Measurements from ENCODE around the gene AQP2.
"Not testable (repeated sequence)": the region's sequence is repeated elsewhere in the genome, so short reads cannot be mapped to it uniquely, and the experiment has no call there.

AQP2 gene

DNA sequence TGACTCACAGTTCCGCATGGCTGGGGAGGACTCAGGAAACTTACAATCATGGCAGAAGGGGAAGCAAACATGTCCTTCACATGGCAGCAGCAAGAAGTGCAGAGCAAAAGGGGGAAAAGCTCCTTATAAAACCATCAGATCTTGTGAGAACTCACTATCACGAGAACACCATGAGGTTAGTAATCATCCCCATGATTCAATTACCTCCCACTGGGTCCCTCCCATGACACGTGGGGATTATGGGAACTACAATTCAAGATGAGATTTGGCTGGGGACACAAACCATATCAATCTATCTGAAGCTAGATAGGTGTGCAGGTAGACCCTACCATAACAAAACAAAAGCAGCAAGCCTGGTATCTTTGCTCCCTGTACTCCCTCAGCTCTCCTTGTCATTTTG, 35.9 kb downstream of the AQP2 start:
- H3K9ac ChIP-seq (ENCODE audit: low read depth, low read length); H3K9me3 ChIP-seq (ENCODE audit: insufficient read depth, low read depth, low read length); H3K27me3 ChIP-seq (ENCODE audit: insufficient read depth, low read length); H3K4me1 ChIP-seq (ENCODE audit: insufficient read depth, low read length); H3K4me3 ChIP-seq (ENCODE audit: low read length); H3K27ac ChIP-seq (ENCODE audit: low read depth, low read length): not testable (repeated sequence)
- peaks cover 41% of the 10 kb centered on the region for H3K36me3 ChIP-seq (ENCODE audit: insufficient read depth, low read length)
- 86% methylated on average over 3 of the region's 3 CpGs for WGBS

DNA sequence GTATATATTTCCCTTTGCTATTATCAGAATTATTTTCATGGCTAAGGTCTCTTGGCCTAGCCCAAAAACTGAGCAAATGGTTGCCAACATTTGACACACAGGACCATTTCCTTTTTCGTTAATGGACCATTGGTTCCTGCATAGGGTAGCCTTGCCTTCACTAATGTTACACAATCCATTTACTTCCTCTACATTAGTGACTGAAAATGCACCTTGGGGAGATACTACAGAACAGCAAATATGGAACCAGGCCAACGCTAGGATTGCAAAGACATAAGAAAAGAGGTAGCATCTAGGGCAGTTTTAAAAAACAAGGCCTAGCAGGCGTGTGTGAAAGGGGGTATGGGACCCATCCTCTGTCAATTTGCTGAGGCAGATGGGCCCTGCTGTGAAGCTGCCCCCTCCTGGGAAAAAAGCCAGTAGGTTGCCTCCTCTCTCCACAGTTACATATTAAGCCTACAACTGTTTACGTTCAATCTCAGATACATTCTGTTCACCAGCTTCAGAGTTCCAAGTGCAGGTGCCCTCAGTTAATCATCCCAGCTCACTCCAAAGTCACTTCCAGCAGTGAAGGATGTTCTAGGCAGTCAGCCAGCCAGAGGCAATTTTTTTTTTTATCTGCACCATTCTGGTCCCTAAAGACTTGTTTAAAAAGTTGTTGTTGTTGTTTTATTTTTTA, 37.2 kb downstream of the AQP2 start:
- Histone ChIP-seq H3K27ac (ENCODE audit: low read depth, low read length) (no peak overlapping the region), H3K9ac (ENCODE audit: low read depth, low read length) (no peak overlapping the region), H3K4me3 (ENCODE audit: low read length) (no peak overlapping the region), H3K27me3 (ENCODE audit: insufficient read depth, low read length) (no peaks in the 10 kb centered on the region), H3K36me3 (ENCODE audit: insufficient read depth, low read length) (peaks cover 54% of the 10 kb centered on the region), H3K4me1 (ENCODE audit: insufficient read depth, low read length) (no peaks in the 10 kb centered on the region; the same call in 1 of the 2 replicates), H3K9me3 (ENCODE audit: insufficient read depth, low read depth, low read length) (no peaks in the 10 kb centered on the region)
- WGBS, result 87% methylated on average over 4 of the region's 4 CpGs

DNA sequence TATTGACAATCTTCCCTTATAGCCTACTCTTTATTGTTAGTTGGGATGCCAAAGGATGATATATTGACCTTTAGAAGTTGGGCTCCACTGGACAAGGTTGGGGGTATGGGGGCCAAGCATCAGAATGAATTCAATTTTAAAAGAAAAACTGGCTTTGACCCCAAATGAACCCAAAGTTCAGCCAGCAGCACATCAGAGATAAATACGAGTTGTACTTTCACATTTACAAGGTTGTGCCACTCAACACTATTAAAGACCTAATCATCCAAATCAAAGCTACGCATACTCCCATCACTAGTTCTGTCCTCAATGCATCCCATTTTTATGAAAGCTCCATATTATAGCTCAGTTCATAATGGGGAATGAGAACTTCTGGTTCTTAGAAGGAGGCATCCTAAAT, 38.9 kb downstream of the AQP2 start:
- H3K27me3 ChIP-seq (ENCODE audit: insufficient read depth, low read length); H3K4me3 ChIP-seq (ENCODE audit: low read length); H3K9me3 ChIP-seq (ENCODE audit: insufficient read depth, low read depth, low read length); H3K4me1 ChIP-seq (ENCODE audit: insufficient read depth, low read length); H3K27ac ChIP-seq (ENCODE audit: low read depth, low read length); H3K9ac ChIP-seq (ENCODE audit: low read depth, low read length): not testable (repeated sequence)
- H3K36me3 ChIP-seq (ENCODE audit: insufficient read depth, low read length), result peaks cover 70% of the 10 kb centered on the region
- 92% methylated on average over 1 of the region's 2 CpGs for WGBS

GRCh38 chr12:49990273-49990672, 39.7 kb downstream of the AQP2 start:
- H3K9ac ChIP-seq (ENCODE audit: low read depth, low read length), result no peak overlapping the region
- no peaks in the 10 kb centered on the region for H3K9me3 ChIP-seq (ENCODE audit: insufficient read depth, low read depth, low read length)
- H3K36me3 ChIP-seq (ENCODE audit: insufficient read depth, low read length), result peaks cover 78% of the 10 kb centered on the region
- H3K4me1 ChIP-seq (ENCODE audit: insufficient read depth, low read length), result no peaks in the 10 kb centered on the region
- H3K27me3 ChIP-seq (ENCODE audit: insufficient read depth, low read length), result no peaks in the 10 kb centered on the region
- no peak overlapping the region for H3K4me3 ChIP-seq (ENCODE audit: low read length)
- 93% methylated on average over 3 of the region's 4 CpGs for WGBS
- H3K27ac ChIP-seq (ENCODE audit: low read depth, low read length), result no peak overlapping the region

GRCh38 chr12:49998453-49998852, 47.9 kb downstream of the AQP2 start:
- Histone ChIP-seq H3K27ac (ENCODE audit: low read depth, low read length) (no peak overlapping the region), H3K9ac (ENCODE audit: low read depth, low read length) (no peak overlapping the region), H3K27me3 (ENCODE audit: insufficient read depth, low read length) (no peaks in the 10 kb centered on the region), H3K4me1 (ENCODE audit: insufficient read depth, low read length) (no peaks in the 10 kb centered on the region), H3K4me3 (ENCODE audit: low read length) (no peak overlapping the region), H3K9me3 (ENCODE audit: insufficient read depth, low read depth, low read length) (no peaks in the 10 kb centered on the region), H3K36me3 (ENCODE audit: insufficient read depth, low read length) (peaks cover 91% of the 10 kb centered on the region)
- 100% methylated on average over 2 of the region's 2 CpGs for WGBS

DNA sequence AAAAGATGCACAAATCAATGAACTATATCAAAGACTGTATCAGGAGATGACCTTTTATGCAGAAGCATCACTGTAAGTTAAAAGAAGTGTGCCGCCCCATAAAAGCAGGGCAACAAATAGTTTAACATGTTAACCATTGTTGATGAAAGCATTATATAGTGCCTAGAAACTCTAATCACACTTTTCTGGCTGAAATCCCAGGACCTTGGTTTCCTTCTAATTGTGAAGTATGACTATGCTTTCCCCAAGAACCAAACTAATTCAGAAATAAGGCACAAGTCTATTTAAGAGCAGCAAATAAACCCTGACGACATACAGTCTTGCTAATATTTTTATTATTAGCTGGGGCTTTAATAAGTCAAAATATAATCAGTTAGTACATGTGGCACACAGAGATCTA, 53.1 kb downstream of the AQP2 start:
- WGBS, result 100% methylated on average over 2 of the region's 2 CpGs
- no peaks in the 10 kb centered on the region for H3K9me3 ChIP-seq (ENCODE audit: insufficient read depth, low read depth, low read length)
- no peaks in the 10 kb centered on the region for H3K27me3 ChIP-seq (ENCODE audit: insufficient read depth, low read length)
- H3K27ac ChIP-seq (ENCODE audit: low read depth, low read length), result no peak overlapping the region
- no peaks in the 10 kb centered on the region for H3K4me1 ChIP-seq (ENCODE audit: insufficient read depth, low read length)
- no peak overlapping the region for H3K4me3 ChIP-seq (ENCODE audit: low read length)
- H3K36me3 ChIP-seq (ENCODE audit: insufficient read depth, low read length), result peaks cover 79% of the 10 kb centered on the region
- no peak overlapping the region for H3K9ac ChIP-seq (ENCODE audit: low read depth, low read length)

GRCh38 chr12:50004696-50005095, 54.2 kb downstream of the AQP2 start:
- no peaks in the 10 kb centered on the region for H3K27me3 ChIP-seq (ENCODE audit: insufficient read depth, low read length)
- H3K4me3 ChIP-seq (ENCODE audit: low read length), result no peak overlapping the region
- H3K4me1 ChIP-seq (ENCODE audit: insufficient read depth, low read length), result no peaks in the 10 kb centered on the region
- no peak overlapping the region for H3K27ac ChIP-seq (ENCODE audit: low read depth, low read length)
- no peaks in the 10 kb centered on the region for H3K9me3 ChIP-seq (ENCODE audit: insufficient read depth, low read depth, low read length)
- H3K36me3 ChIP-seq (ENCODE audit: insufficient read depth, low read length), result peaks cover 70% of the 10 kb centered on the region
- no peak overlapping the region for H3K9ac ChIP-seq (ENCODE audit: low read depth, low read length)

- no peak overlapping the region for H3K4me3 ChIP-seq (ENCODE audit: low read length)
- H3K9me3 ChIP-seq (ENCODE audit: insufficient read depth, low read depth, low read length), result no peaks in the 10 kb centered on the region
- H3K36me3 ChIP-seq (ENCODE audit: insufficient read depth, low read length), result peaks cover 68% of the 10 kb centered on the region
- no peaks in the 10 kb centered on the region for H3K4me1 ChIP-seq (ENCODE audit: insufficient read depth, low read length)
- H3K27ac ChIP-seq (ENCODE audit: low read depth, low read length), result no peak overlapping the region
- H3K27me3 ChIP-seq (ENCODE audit: insufficient read depth, low read length), result no peaks in the 10 kb centered on the region
- no peak overlapping the region for H3K9ac ChIP-seq (ENCODE audit: low read depth, low read length)
- 95% methylated on average over 3 of the region's 3 CpGs for WGBS
These were observed 54.6 kb downstream of the AQP2 start for GRCh38 chr12:50005175-50005574.

- peaks cover 57% of the 10 kb centered on the region for H3K36me3 ChIP-seq (ENCODE audit: insufficient read depth, low read length)
- H3K27me3 ChIP-seq (ENCODE audit: insufficient read depth, low read length), result no peaks in the 10 kb centered on the region
- H3K9me3 ChIP-seq (ENCODE audit: insufficient read depth, low read depth, low read length), result no peaks in the 10 kb centered on the region
- no peak overlapping the region for H3K4me3 ChIP-seq (ENCODE audit: low read length)
- no peaks in the 10 kb centered on the region for H3K4me1 ChIP-seq (ENCODE audit: insufficient read depth, low read length)
- no peak overlapping the region for H3K27ac ChIP-seq (ENCODE audit: low read depth, low read length)
- WGBS, result 94% methylated on average over 7 of the region's 7 CpGs
- no peak overlapping the region for H3K9ac ChIP-seq (ENCODE audit: low read depth, low read length)
These were observed 55.7 kb downstream of the AQP2 start for GRCh38 chr12:50006280-50006679.

GRCh38 chr12:50006754-50007442, 56.4 kb downstream of the AQP2 start:
- 100% methylated on average over 1 of the region's 1 CpG for whole genome bisulfite sequencing
- H3K27ac ChIP-seq (ENCODE audit: low read depth, low read length), result no peak overlapping the region
- no peaks in the 10 kb centered on the region for H3K27me3 ChIP-seq (ENCODE audit: insufficient read depth, low read length)
- no peak overlapping the region for H3K4me3 ChIP-seq (ENCODE audit: low read length)
- H3K9ac ChIP-seq (ENCODE audit: low read depth, low read length), result no peak overlapping the region
- H3K4me1 ChIP-seq (ENCODE audit: insufficient read depth, low read length), result no peaks in the 10 kb centered on the region
- no peaks in the 10 kb centered on the region for H3K9me3 ChIP-seq (ENCODE audit: insufficient read depth, low read depth, low read length)
- peaks cover 51% of the 10 kb centered on the region for H3K36me3 ChIP-seq (ENCODE audit: insufficient read depth, low read length)

Measured in HUES64 (cell line).